OCI-LY3 (cell line): Measurements from ENCODE around the gene CTNNA1.

ENCODE experiments used
- EZH2phosphoT487 ChIP-seq: fragments of 200-600 bp; shearing (Covaris generic); IDR thresholded peaks from 2 replicates; pipeline ENCODE4 v1.6.1; 2018; ENCODE audit warnings: antibody characterized with exemption, mixed run types, low read depth
- TF ChIP-seq, protein P1 (sequence below): fragments of 200-600, 300-600 bp; sonication (generic); IDR thresholded peaks from 2 replicates; pipeline ENCODE4 v1.5.1; 2014; ENCODE audit warnings: antibody characterized with exemption, low read length, low read depth

DNA sequence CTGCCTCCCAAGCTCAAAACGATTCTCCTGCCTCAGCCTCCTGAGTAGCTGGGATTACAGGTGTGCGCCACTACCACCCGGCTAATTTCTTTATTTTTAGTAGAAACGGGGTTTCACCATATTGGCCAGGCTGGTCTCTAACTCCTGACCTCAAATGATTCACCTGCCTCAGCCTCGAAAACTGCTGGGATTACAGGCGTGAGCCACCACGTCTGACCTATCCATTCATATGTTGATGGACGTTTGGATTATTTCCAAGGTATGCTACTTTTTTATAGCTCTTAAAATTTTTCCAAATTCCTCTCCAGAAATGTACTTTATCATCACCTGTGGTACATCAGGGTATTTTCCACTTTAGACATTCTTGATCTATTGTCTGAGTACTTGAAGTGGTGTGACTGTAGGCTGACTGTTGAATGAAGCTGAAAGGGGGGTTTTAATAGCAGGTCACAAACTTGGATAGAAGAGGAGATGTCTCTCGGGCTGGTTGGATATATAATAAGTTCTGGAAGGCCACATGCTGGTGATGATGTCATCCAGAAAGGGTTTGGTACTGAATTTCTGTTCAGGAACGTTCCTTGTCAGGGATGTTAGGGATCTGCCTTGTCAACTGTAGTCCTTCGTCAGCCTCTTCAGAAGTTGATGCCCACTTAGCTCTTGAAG lies 7.4 kb downstream of the CTNNA1 start:
- TF ChIP-seq, protein P1, sequence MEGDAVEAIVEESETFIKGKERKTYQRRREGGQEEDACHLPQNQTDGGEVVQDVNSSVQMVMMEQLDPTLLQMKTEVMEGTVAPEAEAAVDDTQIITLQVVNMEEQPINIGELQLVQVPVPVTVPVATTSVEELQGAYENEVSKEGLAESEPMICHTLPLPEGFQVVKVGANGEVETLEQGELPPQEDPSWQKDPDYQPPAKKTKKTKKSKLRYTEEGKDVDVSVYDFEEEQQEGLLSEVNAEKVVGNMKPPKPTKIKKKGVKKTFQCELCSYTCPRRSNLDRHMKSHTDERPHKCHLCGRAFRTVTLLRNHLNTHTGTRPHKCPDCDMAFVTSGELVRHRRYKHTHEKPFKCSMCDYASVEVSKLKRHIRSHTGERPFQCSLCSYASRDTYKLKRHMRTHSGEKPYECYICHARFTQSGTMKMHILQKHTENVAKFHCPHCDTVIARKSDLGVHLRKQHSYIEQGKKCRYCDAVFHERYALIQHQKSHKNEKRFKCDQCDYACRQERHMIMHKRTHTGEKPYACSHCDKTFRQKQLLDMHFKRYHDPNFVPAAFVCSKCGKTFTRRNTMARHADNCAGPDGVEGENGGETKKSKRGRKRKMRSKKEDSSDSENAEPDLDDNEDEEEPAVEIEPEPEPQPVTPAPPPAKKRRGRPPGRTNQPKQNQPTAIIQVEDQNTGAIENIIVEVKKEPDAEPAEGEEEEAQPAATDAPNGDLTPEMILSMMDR = no peak
- no peak for TF ChIP-seq EZH2phosphoT487
